ENCODE measurements around the gene PRX. TPM values are rescaled to one million over a fixed set of nuclear protein-coding genes. Genes with fewer than 3 reads are reported as not detected.

PRX gene
- total and polyA plus RNA-seq, 2 of the 4 experiments (the other 2 are of a cell fraction): 0.90 to 1.7 TPM

GRCh38 chr19:40383668-40384248, 29.4 kb downstream of the PRX start:
- intact Hi-C loops (cut with micrococcal nuclease): no loop called here
- in situ Hi-C loops (cut with MboI; ENCODE audit: low sequenced_read_pairs): no loop called here
- Histone ChIP-seq H3K9me1 (ENCODE audit: insufficient read depth, low read length) (no peaks in the 10 kb centered on the region), H4K91ac (ENCODE audit: insufficient read depth, low read depth, low read length) (no peak overlapping the region), H3K23ac (ENCODE audit: low read depth, low read length) (no peak overlapping the region), H2BK120ac (ENCODE audit: low read depth, low read length) (no peak overlapping the region), H3K4me2 (ENCODE audit: low read depth, low read length) (no peak overlapping the region), H4K20me1 (ENCODE audit: insufficient read depth, low read length) (no peaks in the 10 kb centered on the region), H3K36me3 (ENCODE audit: control insufficient read depth, insufficient read depth, low read length) (peaks cover 15% of the 10 kb centered on the region), H4K5ac (ENCODE audit: low read depth, low read length) (no peak overlapping the region), H2AK9ac (replicated peaks; ENCODE audit: low read depth, low read length, poor library complexity) (no peak overlapping the region), H3K9me3 (ENCODE audit: control insufficient read depth, insufficient read depth, low read length) (no peaks in the 10 kb centered on the region), H2AK5ac (ENCODE audit: low read depth, low read length) (no peak overlapping the region), H3K4me1 (ENCODE audit: control insufficient read depth, insufficient read depth, low read length) (no peaks in the 10 kb centered on the region), H3K14ac (replicated peaks; ENCODE audit: low read depth, low read length) (no peak overlapping the region), H3K79me1 (ENCODE audit: low read depth in 1 of 2, low read length in 2 of 2) (no peaks in the 10 kb centered on the region), H3K9ac (ENCODE audit: low read depth, low read length) (no peak overlapping the region), H3K4me3 (ENCODE audit: insufficient read depth, low read depth, low read length) (no peak overlapping the region), H3K27me3 (ENCODE audit: control insufficient read depth, insufficient read depth, low read length) (no peaks in the 10 kb centered on the region; the same call in 1 of the 2 replicates), H3K18ac (ENCODE audit: low read depth, low read length) (no peak overlapping the region), H2BK15ac (ENCODE audit: low read depth, low read length) (no peak overlapping the region), H2BK20ac (ENCODE audit: low read depth, low read length) (no peak overlapping the region), H2BK5ac (ENCODE audit: low read depth, low read length, poor library complexity, severe bottlenecking) (no peak overlapping the region), H2AFZ (replicated peaks; ENCODE audit: low read length, poor library complexity) (no peak overlapping the region), H3K4ac (ENCODE audit: low read depth, low read length) (no peak overlapping the region), H3K27ac (ENCODE audit: insufficient read depth, low read length) (no peak overlapping the region), H3K56ac (ENCODE audit: extremely low read depth, insufficient read depth, low read length) (no peak overlapping the region), H4K8ac (ENCODE audit: low read depth in 2 of 2, low read length in 2 of 2) (no peak overlapping the region)
- TF ChIP-seq, protein P1, sequence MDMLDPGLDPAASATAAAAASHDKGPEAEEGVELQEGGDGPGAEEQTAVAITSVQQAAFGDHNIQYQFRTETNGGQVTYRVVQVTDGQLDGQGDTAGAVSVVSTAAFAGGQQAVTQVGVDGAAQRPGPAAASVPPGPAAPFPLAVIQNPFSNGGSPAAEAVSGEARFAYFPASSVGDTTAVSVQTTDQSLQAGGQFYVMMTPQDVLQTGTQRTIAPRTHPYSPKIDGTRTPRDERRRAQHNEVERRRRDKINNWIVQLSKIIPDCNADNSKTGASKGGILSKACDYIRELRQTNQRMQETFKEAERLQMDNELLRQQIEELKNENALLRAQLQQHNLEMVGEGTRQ (IDR thresholded peaks at IDR 0.05; ENCODE audit: low read depth, low read length): no peak
- TF ChIP-seq CHD1 (IDR thresholded peaks at IDR 0.05; ENCODE audit: low read depth, low read length) (no peak), NFE2L2 (IDR thresholded peaks at IDR 0.05; ENCODE audit: low read depth, low read length) (no peak), MAZ (IDR thresholded peaks at IDR 0.05; ENCODE audit: borderline replicate concordance, low read depth, low read length) (no peak), MAFK (IDR thresholded peaks at IDR 0.05; ENCODE audit: low read depth, low read length) (no peak), SMC3 (IDR thresholded peaks at IDR 0.05; ENCODE audit: low read depth, low read length) (no peak), BHLHE40 (IDR thresholded peaks at IDR 0.05; ENCODE audit: low read depth, low read length) (no peak), RCOR1 (IDR thresholded peaks at IDR 0.05; ENCODE audit: insufficient replicate concordance, low read length) (no peak), CEBPB (IDR thresholded peaks at IDR 0.05; ENCODE audit: low read depth, low read length) (no peak), FOS (IDR thresholded peaks at IDR 0.05; ENCODE audit: low read depth, low read length) (no peak), MXI1 (IDR thresholded peaks at IDR 0.05; ENCODE audit: borderline replicate concordance, low read depth, low read length) (no peak), POLR2A (IDR thresholded peaks at IDR 0.05; ENCODE audit: low read depth, low read length) (no peak), ELK1 (IDR thresholded peaks at IDR 0.05; ENCODE audit: borderline replicate concordance, low read depth, low read length) (no peak)
- no peak for DNase-seq
- 78% methylated on average over 21 of the region's 28 CpGs; no CpG with 5 or more reads in 1 of the 2 experiments for WGBS, 2 experiments (ENCODE audit: extremely low coverage in 2 of 2, insufficient read length in 1 of 2)
- CTCF ChIA-PET: no interaction called here
- BruUV-seq (replicated peaks): no TSS peak
- POLR2A ChIA-PET (ENCODE audit: unreplicated experiment): no interaction called here
- ATAC-seq (ENCODE audit: low read depth): no peak
- dilution Hi-C loops (cut with HindIII; ENCODE audit: low sequenced_read_pairs, unreplicated experiment): no loop called here
